DND-41 (cell line): ENCODE data around the gene NDUFS1.

ENCODE experiments used
- ATAC-seq: fragments of 200-7000 bp; cut with Tn5 transposase; 3 replicates; pipeline ENCODE4 v1.9.1; 2021; ENCODE audit warnings: low read depth; ENCODE audit not compliant: insufficient read depth
- DNase-seq: peaks from one replicate; pipeline ENCODE4 v3.0.0-alpha.2; 2020
- H2AFZ ChIP-seq: 2 replicates; pipeline ENCODE4 v1.6.0; 2012; ENCODE audit warnings: low read depth, low read length
- H3K27ac ChIP-seq: 2 replicates; pipeline ENCODE4 v1.5.1; 2012; ENCODE audit warnings: low read length, inconsistent platforms
- H3K27me3 ChIP-seq: fragments of 200-600 bp; sonication (generic); 2 replicates; pipeline ENCODE4 v1.6.0; 2012; ENCODE audit warnings: low read length, mild to moderate bottlenecking, inconsistent platforms; ENCODE audit not compliant: insufficient read depth, poor library complexity
- H3K36me3 ChIP-seq: 2 replicates; pipeline ENCODE4 v1.5.1; 2012; ENCODE audit warnings: low read length, inconsistent platforms; ENCODE audit not compliant: insufficient read depth
- H3K4me1 ChIP-seq: 2 replicates; pipeline ENCODE4 v1.5.1; 2012; ENCODE audit warnings: mild to moderate bottlenecking, low read length; ENCODE audit not compliant: insufficient read depth
- H3K4me2 ChIP-seq: 2 replicates; pipeline ENCODE4 v1.6.0; 2012; ENCODE audit warnings: mild to moderate bottlenecking, moderate library complexity, low read length, inconsistent platforms; ENCODE audit not compliant: insufficient read depth
- H3K4me3 ChIP-seq, 2 experiments: fragments of 200-600 bp in 1 of 2; shearing (Covaris generic) in 1 of 2; 2 replicates each; pipeline ENCODE4 v1.5.1; 2012 to 2016; ENCODE audit warnings: inconsistent platforms in 2 of 2, low read length in 2 of 2, mild to moderate bottlenecking in 2 of 2, low read depth in 1 of 2, moderate library complexity in 1 of 2
- H3K79me2 ChIP-seq: 2 replicates; pipeline ENCODE4 v1.6.0; 2012; ENCODE audit warnings: low read length, inconsistent platforms; ENCODE audit not compliant: insufficient read depth
- H3K9ac ChIP-seq: 2 replicates; pipeline ENCODE4 v1.6.0; 2012; ENCODE audit warnings: low read depth, mild to moderate bottlenecking, inconsistent platforms, low read length, moderate library complexity
- H3K9me3 ChIP-seq: 2 replicates; pipeline ENCODE4 v1.5.1; 2012; ENCODE audit warnings: low read length, moderate library complexity, mild to moderate bottlenecking, inconsistent platforms; ENCODE audit not compliant: insufficient read depth, severe bottlenecking
- H4K20me1 ChIP-seq: 2 replicates; pipeline ENCODE4 v1.6.0; 2012; ENCODE audit warnings: low read length; ENCODE audit not compliant: insufficient read depth
- CTCF ChIP-seq: IDR thresholded peaks from 2 replicates; pipeline ENCODE4 v1.5.1; 2012; ENCODE audit warnings: borderline replicate concordance, low read length, moderate library complexity, mild to moderate bottlenecking; ENCODE audit not compliant: poor library complexity, severe bottlenecking; ENCODE audit errors: extremely low read depth
- EZH2 ChIP-seq: IDR thresholded peaks from 3 replicates; pipeline ENCODE4 v1.6.1; 2012; ENCODE audit warnings: borderline replicate concordance, low read depth, mild to moderate bottlenecking, moderate library complexity, low read length, inconsistent platforms; ENCODE audit not compliant: severe bottlenecking

NDUFS1 gene

DNA sequence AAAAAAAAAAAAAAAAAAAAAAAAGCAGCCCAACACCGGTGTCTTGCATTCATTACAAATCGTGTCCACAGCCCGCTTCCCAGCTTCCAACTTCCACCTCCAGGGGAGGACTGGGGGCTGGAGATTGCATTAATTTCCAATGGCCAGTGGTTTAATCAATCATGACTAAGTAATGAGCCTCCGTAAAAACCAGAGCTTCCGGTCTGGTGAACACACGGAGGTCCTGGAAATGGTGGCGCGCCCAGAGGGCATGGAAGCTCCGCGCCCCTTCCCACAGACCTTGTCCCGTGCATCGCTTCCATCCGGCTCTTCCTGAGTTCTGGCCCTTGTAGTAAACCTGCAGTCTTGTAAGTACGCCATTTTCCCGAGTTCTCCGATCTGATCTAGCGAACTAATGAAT is 44.1 kb upstream of the NDUFS1 start:
- H3K9me3 ChIP-seq, result no peaks in the 10 kb centered on the region
- no peaks in the 10 kb centered on the region for H3K4me1 ChIP-seq
- no peak overlapping the region for H3K4me3 ChIP-seq
- H4K20me1 ChIP-seq, result no peaks in the 10 kb centered on the region
- H3K27me3 ChIP-seq, result no peaks in the 10 kb centered on the region
- no peak overlapping the region for H3K4me2 ChIP-seq
- H2AFZ ChIP-seq, result no peak overlapping the region
- no peak for ATAC-seq
- no peak for TF ChIP-seq CTCF
- TF ChIP-seq EZH2, result no peak
- no peak overlapping the region for H3K9ac ChIP-seq
- no peaks in the 10 kb centered on the region for H3K36me3 ChIP-seq
- DNase-seq, result no peak
- H3K27ac ChIP-seq, result no peak overlapping the region
- H3K79me2 ChIP-seq, result no peaks in the 10 kb centered on the region

GRCh38 chr2:206202446-206202845 is 43.2 kb upstream of the NDUFS1 start:
- TF ChIP-seq CTCF, result no peak
- no peak for TF ChIP-seq EZH2

GRCh38 chr2:206201075-206201848 is 42.0 kb upstream of the NDUFS1 start:
- no peak for ATAC-seq
- H3K4me1 ChIP-seq, result no peaks in the 10 kb centered on the region

More at GRCh38 chr2:206202446-206202845, 43.2 kb upstream of the NDUFS1 start:
- no peak for DNase-seq
- Histone ChIP-seq H2AFZ (no peak overlapping the region), H4K20me1 (no peaks in the 10 kb centered on the region), H3K27me3 (no peaks in the 10 kb centered on the region), H3K36me3 (no peaks in the 10 kb centered on the region), H3K9me3 (no peaks in the 10 kb centered on the region), H3K79me2 (no peaks in the 10 kb centered on the region), H3K4me1 (no peaks in the 10 kb centered on the region), H3K4me3 (no peak overlapping the region), H3K4me2 (no peak overlapping the region), H3K27ac (no peak overlapping the region), H3K9ac (no peak overlapping the region)
- no peak for ATAC-seq

More at GRCh38 chr2:206201075-206201848, 42.0 kb upstream of the NDUFS1 start:
- DNase-seq, result no peak
- no peaks in the 10 kb centered on the region for H3K79me2 ChIP-seq
- no peaks in the 10 kb centered on the region for H3K27me3 ChIP-seq
- H3K4me3 ChIP-seq, result no peak overlapping the region
- no peak overlapping the region for H3K9ac ChIP-seq
- H3K4me2 ChIP-seq, result no peak overlapping the region
- no peak overlapping the region for H3K27ac ChIP-seq
- TF ChIP-seq CTCF, result no peak
- TF ChIP-seq EZH2, result no peak
- H3K36me3 ChIP-seq, result no peaks in the 10 kb centered on the region
- H3K9me3 ChIP-seq, result no peaks in the 10 kb centered on the region
- H4K20me1 ChIP-seq, result no peaks in the 10 kb centered on the region
- no peak overlapping the region for H2AFZ ChIP-seq
